Fibroblast of lung (primary cell): Measurements from ENCODE around the gene GSTA2.

ENCODE experiments used
- CTCF ChIP-seq, 2 donors: IDR thresholded peaks in 1 of 2; conservative IDR thresholded peaks in 1 of 2; 1 replicate in 1 of 2; 2 replicates in 1 of 2; pipeline ENCODE4 v1.5.1; 2011 to 2012; ENCODE audit warnings: low read length in 2 of 2, control low read depth in 1 of 2, inconsistent platforms in 1 of 2, low read depth in 1 of 2, mild to moderate bottlenecking in 1 of 2
- EZH2 ChIP-seq: IDR thresholded peaks from 2 replicates; pipeline ENCODE4 v1.5.1; 2012; ENCODE audit warnings: low read length, control low read depth, mild to moderate bottlenecking; ENCODE audit errors: missing control alignments

DNA sequence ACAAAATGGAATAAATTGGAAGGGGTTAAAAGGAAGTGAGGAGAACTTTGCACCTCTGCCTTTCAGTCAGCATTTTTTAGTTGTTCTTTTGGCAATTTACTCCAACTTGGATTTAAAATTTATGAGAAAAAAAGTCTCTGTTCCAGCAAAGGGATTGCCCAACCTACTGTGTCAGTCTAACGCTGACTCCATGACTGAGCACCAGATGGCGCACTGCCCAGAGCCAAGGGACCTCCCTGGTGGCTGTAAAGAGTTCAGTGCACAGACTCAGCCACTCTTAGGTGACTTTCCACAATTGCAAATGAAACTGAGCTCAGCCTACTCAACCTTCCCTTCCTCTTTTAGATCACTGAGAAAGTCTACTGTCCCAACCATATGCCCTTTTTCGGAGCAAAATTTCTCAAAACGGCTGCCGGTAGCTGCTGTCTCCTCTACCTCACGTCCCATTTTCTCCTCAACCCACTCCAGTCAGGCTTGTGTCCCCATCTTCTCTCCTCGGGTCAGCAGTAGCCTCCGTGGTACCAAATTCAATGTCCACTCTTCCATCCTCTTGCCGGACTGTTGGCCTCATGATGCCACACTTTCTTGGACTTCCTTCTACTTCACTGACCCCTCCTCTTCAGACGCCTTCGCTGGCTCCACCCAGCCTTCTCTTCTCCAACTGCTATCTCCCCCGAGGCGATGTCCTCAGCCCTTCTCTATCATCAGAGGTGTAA lies 38.7 kb downstream of the GSTA2 start:
- TF ChIP-seq CTCF (conservative IDR thresholded peaks at IDR 0.05 in 1 of 2, IDR thresholded peaks at IDR 0.05 in 1 of 2; ENCODE audit: low read depth in 1 of 2, low read length in 2 of 2) (peak; percentile 38 to 59), EZH2 (no peak)
